ENCODE data around the gene LYST.

Gene LYST

DNA sequence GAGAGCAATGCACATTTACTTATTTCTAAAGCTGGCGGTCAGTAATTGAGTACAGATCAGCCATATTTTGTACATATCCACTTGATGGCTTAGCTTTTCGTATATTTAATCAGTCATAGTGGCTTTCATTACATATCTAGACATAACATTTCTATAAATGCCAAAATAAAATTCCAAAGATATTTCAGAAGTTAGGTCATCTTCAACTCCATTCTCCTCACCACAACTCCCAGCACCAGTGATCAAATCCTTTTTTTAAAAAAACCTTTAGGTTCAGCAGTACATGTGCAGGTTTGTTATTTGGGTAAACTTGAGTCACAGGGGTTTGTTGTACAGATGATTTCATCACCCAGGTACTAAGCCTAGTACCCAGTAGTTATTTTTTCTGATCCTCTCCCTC lies 163.2 kb downstream of the LYST start:
- Mint-ChIP-seq H3K9me3 (no peaks in the 10 kb centered on the region), H3K36me3 (peaks cover 55 to 57% of the 10 kb centered on the region in 2 donors), H3K27ac (peak overlapping the region; percentile 15), H3K4me1 (no peaks in the 10 kb centered on the region), H3K27me3 (no peaks in the 10 kb centered on the region), H3K4me3 (no peak overlapping the region)
- ATAC-seq (replicated peaks) (no peak), DNase-seq (no peak)

DNA sequence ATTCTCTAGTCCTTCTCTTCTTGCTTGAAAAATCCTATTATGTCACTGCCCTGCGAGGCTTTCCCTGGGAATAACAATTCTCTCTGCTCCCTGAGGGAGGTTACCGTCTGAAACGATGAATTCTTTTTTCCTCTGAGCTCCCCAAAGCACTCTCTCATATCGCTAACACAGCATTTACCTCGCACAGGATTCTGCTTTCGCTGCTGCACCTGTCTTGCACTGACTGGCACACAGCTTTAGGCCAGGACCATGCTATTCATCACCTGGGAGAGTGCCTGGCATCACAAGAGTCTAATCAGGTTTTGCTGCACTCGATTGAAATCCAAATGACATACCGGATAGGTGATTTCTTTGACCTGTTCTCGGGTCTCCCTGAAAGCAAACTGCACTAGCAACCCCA lies 164.3 kb downstream of the LYST start:
- no peaks in the 10 kb centered on the region for H3K27me3 Mint-ChIP-seq
- H3K4me1 Mint-ChIP-seq, result peaks cover 0 to 5% of the 10 kb centered on the region in 2 donors
- DNase-seq, result no peak
- H3K9me3 Mint-ChIP-seq, result no peaks in the 10 kb centered on the region
- no peak overlapping the region for H3K27ac Mint-ChIP-seq
- H3K4me3 Mint-ChIP-seq, result no peak overlapping the region
- peaks cover 53 to 57% of the 10 kb centered on the region in 2 donors for H3K36me3 Mint-ChIP-seq
- ATAC-seq (replicated peaks), result no peak

DNA sequence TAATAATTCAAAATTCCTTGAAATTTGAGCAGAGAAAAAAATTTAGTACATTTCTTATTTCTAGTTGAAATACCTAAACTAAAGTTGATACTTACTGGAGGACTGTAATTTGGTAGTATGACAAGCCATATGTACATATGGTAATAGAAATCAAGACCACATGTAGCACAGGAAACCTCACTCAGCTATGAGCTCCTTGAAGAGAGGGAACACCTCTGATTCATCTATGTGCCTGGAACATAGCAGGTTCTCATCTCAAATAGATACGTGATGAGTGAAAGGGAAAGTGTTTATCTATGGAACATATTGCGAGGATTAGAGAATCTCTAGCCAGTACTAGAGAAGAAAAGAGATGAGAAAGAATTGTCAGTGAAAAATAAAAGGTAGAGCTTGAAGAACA lies 169.2 kb downstream of the LYST start:
- H3K27me3 Mint-ChIP-seq, result no peaks in the 10 kb centered on the region
- H3K4me1 Mint-ChIP-seq, result peaks cover 0 to 5% of the 10 kb centered on the region in 2 donors
- H3K4me3 Mint-ChIP-seq, result no peak overlapping the region
- no peak overlapping the region for H3K27ac Mint-ChIP-seq
- DNase-seq (no peak), ATAC-seq (replicated peaks) (no peak)
- peaks cover 41 to 69% of the 10 kb centered on the region in 2 donors for H3K36me3 Mint-ChIP-seq
- H3K9me3 Mint-ChIP-seq, result no peaks in the 10 kb centered on the region

DNA sequence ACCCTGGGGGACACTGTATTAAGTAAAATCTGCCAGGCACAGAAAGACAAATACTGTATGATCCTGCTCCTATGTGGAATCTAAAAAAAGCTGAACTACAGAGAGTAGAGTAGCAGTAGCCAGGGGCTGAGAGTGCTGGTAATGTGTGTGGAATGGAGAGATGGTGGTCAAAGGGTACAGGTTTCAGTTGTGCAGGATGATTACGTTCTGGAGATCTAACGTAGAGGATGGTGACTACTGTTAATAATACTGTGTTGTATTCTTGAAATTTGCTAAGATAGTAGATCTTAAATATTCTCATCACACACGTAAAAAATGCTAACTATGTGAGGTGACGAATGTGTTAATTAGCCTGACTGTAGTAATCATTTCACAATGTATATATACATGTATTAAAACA lies 177.3 kb downstream of the LYST start:
- Mint-ChIP-seq H3K4me3 (no peak overlapping the region), H3K9me3 (no peaks in the 10 kb centered on the region), H3K36me3 (peaks cover 35 to 54% of the 10 kb centered on the region in 2 donors), H3K27me3 (no peaks in the 10 kb centered on the region), H3K27ac (no peak overlapping the region), H3K4me1 (no peaks in the 10 kb centered on the region)
- no peak for DNase-seq
- no peak for ATAC-seq (replicated peaks)

DNA sequence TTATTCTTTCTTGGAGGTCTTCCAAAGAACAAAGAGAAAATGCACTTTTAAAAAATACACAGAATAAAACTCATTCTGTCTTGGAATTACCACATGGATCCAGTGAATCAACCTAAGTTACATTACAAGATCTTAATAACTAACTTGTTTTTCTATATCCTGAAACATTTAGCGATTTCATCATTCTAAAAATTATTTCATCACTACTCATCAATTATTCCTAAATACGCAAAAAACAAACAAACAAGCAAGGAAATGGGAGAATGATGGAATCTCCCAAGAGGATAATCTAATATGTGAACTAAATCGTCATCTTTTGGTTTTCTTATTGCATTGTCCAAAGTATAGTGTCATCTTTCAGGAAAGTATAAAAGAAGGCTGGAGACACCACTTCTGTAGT lies 178.6 kb downstream of the LYST start:
- no peak for DNase-seq
- H3K9me3 Mint-ChIP-seq, result no peaks in the 10 kb centered on the region
- no peak for ATAC-seq (replicated peaks)
- H3K27ac Mint-ChIP-seq, result no peak overlapping the region
- H3K4me3 Mint-ChIP-seq, result no peak overlapping the region
- no peaks in the 10 kb centered on the region for H3K27me3 Mint-ChIP-seq
- H3K4me1 Mint-ChIP-seq, result no peaks in the 10 kb centered on the region
- peaks cover 41 to 54% of the 10 kb centered on the region in 2 donors for H3K36me3 Mint-ChIP-seq

DNA sequence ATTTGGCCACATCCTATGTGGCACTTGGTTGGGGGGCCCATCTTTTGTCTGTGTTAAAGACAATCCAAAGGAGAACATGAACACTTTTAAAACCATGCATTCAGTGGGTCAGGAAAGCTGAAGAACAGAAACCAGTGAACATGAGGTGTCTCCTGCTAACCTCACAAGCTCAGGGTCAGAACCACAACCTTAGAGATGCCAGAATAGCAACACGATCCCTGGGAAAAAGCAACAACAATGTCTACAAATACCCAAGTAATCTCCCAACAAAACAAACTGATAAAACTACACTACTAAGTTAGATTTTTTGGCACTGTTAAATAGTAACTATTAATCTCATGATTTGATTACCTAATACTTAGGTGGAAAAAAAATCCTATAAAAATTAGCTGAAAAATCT lies 183.1 kb downstream of the LYST start:
- Mint-ChIP-seq H3K27ac (no peak overlapping the region), H3K36me3 (peaks cover 54 to 68% of the 10 kb centered on the region in 2 donors), H3K27me3 (no peaks in the 10 kb centered on the region), H3K4me3 (no peak overlapping the region), H3K9me3 (no peaks in the 10 kb centered on the region), H3K4me1 (no peaks in the 10 kb centered on the region)
- DNase-seq (no peak), ATAC-seq (replicated peaks) (no peak)

DNA sequence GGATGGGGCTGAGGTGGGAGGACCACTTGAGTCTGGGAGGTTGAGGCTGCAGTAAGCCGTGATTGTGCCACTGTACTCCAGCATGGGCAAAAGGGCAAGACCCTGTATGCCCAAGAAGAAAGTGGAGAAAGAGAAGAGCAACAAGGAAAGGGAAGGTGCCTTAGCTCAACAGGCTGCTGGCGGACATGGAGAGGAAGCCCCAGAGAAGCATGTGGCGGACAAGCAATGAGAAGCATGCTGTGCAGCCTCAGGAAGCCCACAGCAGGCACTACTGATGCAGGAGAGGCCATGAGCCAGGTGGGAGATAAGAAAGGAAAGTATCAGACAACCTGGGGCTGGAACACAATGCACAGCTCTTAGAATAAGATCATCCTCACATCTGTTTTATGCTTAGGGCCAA lies 184.5 kb downstream of the LYST start:
- H3K4me3 Mint-ChIP-seq, result no peak overlapping the region
- no peaks in the 10 kb centered on the region for H3K9me3 Mint-ChIP-seq
- H3K27ac Mint-ChIP-seq, result no peak overlapping the region
- peaks cover 52 to 59% of the 10 kb centered on the region in 2 donors for H3K36me3 Mint-ChIP-seq
- H3K27me3 Mint-ChIP-seq, result no peaks in the 10 kb centered on the region
- DNase-seq (no peak), ATAC-seq (replicated peaks) (no peak)
- H3K4me1 Mint-ChIP-seq, result no peaks in the 10 kb centered on the region

DNA sequence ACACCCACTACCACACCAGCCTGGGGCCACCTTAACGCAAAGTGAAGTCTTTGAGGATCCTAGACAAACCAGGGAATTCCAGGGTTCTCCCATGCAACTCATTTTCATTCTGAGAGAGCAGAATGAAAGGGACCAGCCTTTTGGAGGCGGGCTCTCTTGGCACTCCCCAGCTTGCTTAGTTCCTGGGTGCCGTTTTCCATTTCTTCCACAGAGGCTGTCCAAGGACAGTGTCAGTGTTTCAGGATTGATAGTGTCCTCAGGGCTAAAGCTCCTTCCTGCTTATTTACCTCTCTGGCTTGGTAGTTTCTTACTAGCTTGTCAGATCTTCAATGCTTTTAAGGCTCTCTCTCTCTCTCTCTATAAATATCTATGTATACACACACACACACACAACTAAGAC lies 187.1 kb downstream of the LYST start:
- Mint-ChIP-seq H3K27ac (no peak overlapping the region), H3K4me3 (no peak overlapping the region), H3K4me1 (no peaks in the 10 kb centered on the region), H3K27me3 (no peaks in the 10 kb centered on the region), H3K36me3 (peaks cover 62 to 66% of the 10 kb centered on the region in 2 donors), H3K9me3 (peaks cover 7 to 12% of the 10 kb centered on the region in 2 donors)
- ATAC-seq (replicated peaks) (no peak), DNase-seq (no peak)

DNA sequence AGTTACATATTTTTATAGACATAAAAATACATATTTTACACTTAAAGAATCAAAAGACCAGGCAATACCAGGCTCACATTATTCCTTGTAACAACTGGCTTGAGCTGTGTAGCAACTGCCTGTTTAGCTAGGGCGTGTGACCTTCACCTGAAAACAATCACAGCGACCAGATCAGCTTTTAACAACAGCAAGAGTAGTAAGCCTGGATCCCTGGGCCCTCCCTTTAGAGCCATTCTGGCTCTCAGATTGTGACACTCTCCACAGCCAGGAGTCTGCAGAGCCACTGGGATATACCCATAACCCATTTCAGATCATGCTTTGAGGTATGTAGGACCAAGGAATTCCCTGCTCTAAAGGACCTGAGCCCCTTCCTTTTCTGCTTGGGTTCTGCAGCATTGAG lies 187.7 kb downstream of the LYST start:
- no peak overlapping the region for H3K27ac Mint-ChIP-seq
- DNase-seq (no peak), ATAC-seq (replicated peaks) (no peak)
- H3K27me3 Mint-ChIP-seq, result no peaks in the 10 kb centered on the region
- H3K9me3 Mint-ChIP-seq, result peaks cover 7 to 12% of the 10 kb centered on the region in 2 donors
- H3K4me1 Mint-ChIP-seq, result no peaks in the 10 kb centered on the region
- no peak overlapping the region for H3K4me3 Mint-ChIP-seq
- H3K36me3 Mint-ChIP-seq, result peaks cover 65 to 67% of the 10 kb centered on the region in 2 donors

DNA sequence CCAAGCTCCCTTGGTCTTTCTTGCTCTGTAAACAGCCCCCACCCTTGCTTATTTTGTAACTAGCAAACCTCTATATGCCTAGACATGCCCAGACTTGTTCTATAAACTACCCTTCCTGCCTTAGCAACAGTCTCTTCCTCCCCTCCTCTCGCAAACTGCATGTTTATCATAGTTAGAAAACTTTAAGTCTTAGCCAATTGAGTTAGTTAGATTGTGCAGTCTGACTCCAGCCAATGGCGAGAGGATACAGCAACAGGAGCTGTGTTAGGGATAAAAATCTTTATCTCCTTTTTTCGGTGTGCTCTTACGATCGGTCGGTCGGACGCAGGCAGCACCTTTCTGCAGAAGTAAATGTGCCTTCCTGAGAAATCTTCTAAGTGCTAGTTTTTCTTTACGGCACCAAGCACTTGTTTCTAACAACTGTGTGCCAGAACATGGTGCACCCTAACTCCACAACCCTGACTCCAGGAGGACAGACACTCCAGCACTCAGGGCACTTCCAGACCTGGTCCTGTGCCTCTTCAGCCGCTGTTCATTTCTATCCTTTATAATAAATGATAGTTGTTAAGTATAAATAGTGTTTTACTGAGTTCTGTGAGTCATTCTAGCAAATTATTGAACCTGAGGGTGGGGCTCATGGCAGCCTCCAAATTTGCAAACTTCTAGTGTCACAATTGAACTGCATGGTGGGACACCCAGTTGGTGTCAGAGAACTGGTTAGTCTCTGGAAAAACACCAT lies 191.4 kb downstream of the LYST start:
- peaks cover 74% of the 10 kb centered on the region in 2 donors for H3K36me3 Mint-ChIP-seq
- no peaks in the 10 kb centered on the region for H3K4me1 Mint-ChIP-seq
- no peak for ATAC-seq (replicated peaks)
- peaks cover 36 to 40% of the 10 kb centered on the region in 2 donors for H3K9me3 Mint-ChIP-seq
- no peaks in the 10 kb centered on the region for H3K27me3 Mint-ChIP-seq
- no peak overlapping the region for H3K4me3 Mint-ChIP-seq
- H3K27ac Mint-ChIP-seq, result no peak overlapping the region
- no peak for DNase-seq

DNA sequence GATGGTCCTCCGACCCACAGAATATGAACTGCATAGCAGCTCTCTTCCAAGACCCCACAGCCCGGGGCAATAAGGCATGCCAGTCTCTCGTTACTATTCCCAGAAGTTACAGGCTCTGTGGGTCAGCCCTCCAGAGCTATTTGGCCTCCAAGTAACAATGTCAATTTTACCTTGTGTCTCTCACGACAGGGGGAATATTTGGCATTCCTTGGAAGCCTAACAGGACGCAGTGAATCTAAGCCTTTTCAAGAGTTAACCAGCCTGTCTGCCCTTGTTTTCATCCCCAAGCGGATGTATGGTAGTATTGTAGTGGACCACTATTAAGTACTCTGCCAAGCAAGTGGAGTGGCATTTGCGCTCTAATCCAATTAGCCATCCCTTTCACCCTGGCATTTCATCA lies 192.7 kb downstream of the LYST start:
- peaks cover 78% of the 10 kb centered on the region in 2 donors for H3K36me3 Mint-ChIP-seq
- no peak overlapping the region for H3K4me3 Mint-ChIP-seq
- H3K27me3 Mint-ChIP-seq, result no peaks in the 10 kb centered on the region
- no peak overlapping the region for H3K27ac Mint-ChIP-seq
- DNase-seq, result no peak
- peaks cover 43 to 47% of the 10 kb centered on the region in 2 donors for H3K9me3 Mint-ChIP-seq
- no peaks in the 10 kb centered on the region for H3K4me1 Mint-ChIP-seq
- ATAC-seq (replicated peaks), result no peak

DNA sequence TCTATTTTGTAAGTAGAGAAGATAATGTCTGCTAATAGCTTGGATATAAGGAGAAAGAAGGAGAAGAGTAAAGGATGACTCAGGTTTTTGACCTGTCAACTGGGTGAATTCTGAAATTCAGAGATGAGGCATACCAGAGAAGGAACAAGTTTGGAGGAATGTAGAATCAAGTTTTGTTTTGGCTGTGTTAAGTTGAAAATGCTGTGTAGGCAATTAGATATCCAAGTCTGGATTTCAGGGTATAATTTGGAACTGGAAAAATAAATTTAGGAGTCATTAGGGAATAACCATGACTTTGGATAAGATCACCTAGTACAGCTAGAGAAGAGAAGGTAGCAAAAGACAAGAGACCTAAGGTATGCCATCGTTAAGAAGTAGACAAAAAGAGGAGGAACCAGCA lies 194.7 kb downstream of the LYST start:
- Mint-ChIP-seq H3K9me3 (peaks cover 43 to 47% of the 10 kb centered on the region in 2 donors), H3K36me3 (peaks cover 81 to 89% of the 10 kb centered on the region in 2 donors), H3K4me1 (no peaks in the 10 kb centered on the region), H3K27ac (no peak overlapping the region), H3K27me3 (no peaks in the 10 kb centered on the region), H3K4me3 (no peak overlapping the region)
- ATAC-seq (replicated peaks) (no peak), DNase-seq (no peak)

DNA sequence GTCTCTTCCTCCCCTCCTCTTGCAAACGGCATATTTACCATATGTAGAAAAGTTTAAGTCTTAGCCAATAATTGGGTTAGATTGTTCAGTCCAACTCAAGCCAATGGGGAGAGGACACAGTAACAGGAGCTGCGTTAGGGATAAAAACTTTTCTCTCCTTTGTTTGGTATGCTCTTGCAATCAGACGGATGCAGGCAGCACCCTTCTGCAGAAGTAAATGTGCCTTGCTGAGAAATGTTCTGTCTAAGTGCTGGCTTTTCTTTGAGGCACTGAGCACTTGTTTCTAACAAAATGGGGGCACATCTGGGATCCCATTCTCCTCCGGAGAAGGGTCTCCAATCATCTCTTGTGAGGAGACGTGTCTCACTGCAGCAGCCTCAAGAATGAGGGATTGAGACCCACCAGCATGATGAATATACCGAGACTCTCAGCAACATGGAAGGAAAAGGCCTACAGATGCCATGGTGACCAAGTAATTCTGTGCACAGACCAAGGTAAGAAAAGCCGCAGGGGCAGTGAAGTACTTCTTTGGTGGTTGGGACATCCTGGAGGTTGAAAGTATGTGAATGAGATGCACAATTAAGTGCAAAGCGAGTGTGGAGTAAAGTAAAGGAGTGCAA lies 196.4 kb downstream of the LYST start:
- H3K36me3 Mint-ChIP-seq, result peaks cover 65 to 77% of the 10 kb centered on the region in 2 donors
- H3K9me3 Mint-ChIP-seq, result peaks cover 39 to 42% of the 10 kb centered on the region in 2 donors
- DNase-seq (no peak), ATAC-seq (replicated peaks) (no peak)
- H3K27ac Mint-ChIP-seq, result no peak overlapping the region
- no peaks in the 10 kb centered on the region for H3K27me3 Mint-ChIP-seq
- no peak overlapping the region for H3K4me3 Mint-ChIP-seq
- no peaks in the 10 kb centered on the region for H3K4me1 Mint-ChIP-seq

DNA sequence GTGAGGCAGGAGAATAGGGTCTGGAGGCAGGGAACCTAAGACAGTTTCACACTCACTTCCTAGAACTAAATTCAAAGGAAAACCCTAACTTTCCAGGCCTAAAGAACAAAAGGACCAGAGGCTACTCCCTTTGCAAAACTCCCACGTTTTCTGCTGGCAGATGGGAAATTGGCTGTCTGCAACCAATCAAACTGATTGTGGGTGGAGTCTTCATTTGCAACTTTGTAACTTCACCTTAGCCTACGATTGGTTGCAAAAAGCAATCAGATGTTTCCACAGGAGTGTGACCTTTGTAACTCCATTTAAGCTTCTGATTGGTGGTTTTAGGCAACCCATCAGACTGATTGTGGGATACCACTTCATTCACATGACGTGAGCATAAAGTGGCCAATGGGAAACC lies 197.4 kb downstream of the LYST start:
- no peak overlapping the region for H3K27ac Mint-ChIP-seq
- H3K36me3 Mint-ChIP-seq, result peaks cover 61 to 72% of the 10 kb centered on the region in 2 donors
- ATAC-seq (replicated peaks) (no peak), DNase-seq (no peak)
- H3K9me3 Mint-ChIP-seq, result peaks cover 34 to 36% of the 10 kb centered on the region in 2 donors
- H3K4me1 Mint-ChIP-seq, result no peaks in the 10 kb centered on the region
- H3K4me3 Mint-ChIP-seq, result no peak overlapping the region
- no peaks in the 10 kb centered on the region for H3K27me3 Mint-ChIP-seq

DNA sequence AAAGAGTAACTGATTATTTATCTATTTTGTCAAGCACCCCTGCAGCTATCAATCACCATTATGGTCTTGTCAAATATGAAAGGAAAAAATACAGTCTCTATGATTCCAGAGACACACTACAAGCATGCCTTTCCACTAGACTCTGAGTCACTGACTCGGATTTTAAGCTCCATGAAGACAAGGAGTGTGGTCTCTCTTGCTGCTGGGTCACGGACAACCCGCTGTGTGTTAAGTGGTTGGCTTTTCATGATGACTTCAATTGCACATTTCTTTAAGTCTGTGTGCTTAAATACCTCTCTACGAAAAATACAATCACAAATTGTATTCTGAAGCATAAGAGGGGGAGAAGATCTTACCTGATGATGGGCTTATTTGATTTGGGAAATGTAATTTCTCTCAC lies 203.1 kb downstream of the LYST start:
- ATAC-seq (replicated peaks), result no peak
- no peak for DNase-seq
- H3K4me3 Mint-ChIP-seq, result no peak overlapping the region
- H3K36me3 Mint-ChIP-seq, result peaks cover 22 to 47% of the 10 kb centered on the region in 2 donors
- H3K9me3 Mint-ChIP-seq, result no peaks in the 10 kb centered on the region
- H3K27ac Mint-ChIP-seq, result no peak overlapping the region
- no peaks in the 10 kb centered on the region for H3K4me1 Mint-ChIP-seq
- no peaks in the 10 kb centered on the region for H3K27me3 Mint-ChIP-seq
